ENCODE measurements around the gene ATOX1. TPM values are rescaled to one million over a fixed set of nuclear protein-coding genes. Genes with fewer than 3 reads are reported as not detected.

ATOX1 gene, protein sequence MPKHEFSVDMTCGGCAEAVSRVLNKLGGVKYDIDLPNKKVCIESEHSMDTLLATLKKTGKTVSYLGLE
- total RNA-seq, result 203 and 222 TPM in 2 replicates

DNA sequence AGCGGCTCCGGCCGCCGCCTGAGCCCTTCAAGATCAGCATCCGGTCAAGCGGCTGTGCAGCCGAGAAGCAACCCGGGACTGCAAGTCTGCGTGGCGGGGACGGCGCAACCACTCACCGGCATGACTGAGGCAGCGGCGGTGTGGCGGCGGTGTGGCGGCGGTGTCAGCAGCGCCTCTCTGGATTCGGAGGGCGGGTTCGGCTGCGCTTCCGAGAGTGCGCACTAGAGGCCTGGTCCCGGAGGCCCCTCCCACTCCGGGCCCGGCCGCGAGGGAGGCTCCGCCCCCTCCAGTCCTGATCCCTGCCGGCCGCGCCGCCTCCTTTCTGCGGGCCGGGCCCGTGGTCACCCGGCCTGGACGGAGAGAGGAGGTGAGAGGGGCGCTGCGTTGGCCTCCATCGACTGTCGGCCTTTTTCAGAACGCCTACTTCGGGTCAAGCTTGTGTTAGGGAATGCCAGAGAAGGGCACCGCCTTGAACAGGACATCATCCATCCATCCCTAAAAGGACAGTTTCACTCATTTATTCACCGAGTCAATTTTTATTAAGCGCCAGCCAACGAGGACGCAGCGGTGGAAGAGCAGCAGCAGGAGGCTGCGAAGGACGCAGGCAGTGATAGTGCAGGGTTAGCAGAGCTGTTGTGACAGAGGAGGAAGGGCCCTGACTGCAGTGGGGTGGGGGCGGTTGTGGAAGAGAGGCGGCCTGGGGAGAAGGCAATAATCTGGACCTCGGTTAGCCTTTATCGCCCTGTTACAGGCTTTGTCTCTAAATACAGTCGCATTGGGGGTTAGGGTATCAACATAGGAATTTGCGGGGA lies at the start of gene ATOX1:
ATOX1 (minus strand) TSS at position 202 of the 812 bp plus-strand sequence; CDS start at position 122, 80 bp downstream.

DNA sequence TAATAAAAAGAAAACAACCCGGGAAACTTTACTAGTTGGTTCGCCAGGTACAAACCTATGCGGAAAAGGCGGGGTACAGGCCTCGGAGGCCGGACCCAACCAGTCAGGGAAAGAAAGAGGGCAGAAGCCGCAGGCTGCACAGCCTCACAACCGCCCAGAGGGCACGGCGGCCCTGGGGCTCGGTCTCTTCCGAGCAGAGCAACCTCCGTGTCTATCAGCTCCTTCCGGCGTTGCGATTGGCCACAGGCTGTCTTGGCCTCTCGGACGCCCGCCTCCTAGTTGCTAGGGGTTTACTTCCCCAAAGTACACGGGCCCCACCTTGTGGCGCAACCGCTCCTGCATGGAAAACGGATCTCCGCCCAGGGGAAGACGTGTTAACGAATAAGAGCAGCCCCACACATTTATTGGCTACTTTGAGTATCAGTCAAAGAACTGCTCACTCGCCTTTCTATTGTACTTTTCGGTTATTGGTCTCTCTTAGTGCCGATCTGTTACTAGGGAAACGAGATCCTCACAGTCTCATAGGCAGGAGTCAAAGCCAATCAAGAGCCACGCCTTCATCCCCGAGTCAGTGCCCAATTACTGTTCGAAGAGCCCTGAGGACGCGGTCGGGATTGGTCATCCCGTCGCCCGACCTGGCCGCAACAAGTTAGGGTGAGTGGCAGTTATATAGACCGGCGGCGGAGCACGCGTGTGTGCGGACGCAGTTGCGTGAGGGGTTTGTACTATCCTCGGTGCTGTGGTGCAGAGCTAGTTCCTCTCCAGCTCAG lies 13.0 kb upstream of the ATOX1 start, which contains the start of gene G3BP1:
G3BP1 (plus strand) TSS at position 696 of the 770 bp plus-strand sequence. CDS start 14,667 bp downstream, outside the sequence.

Other genes with a start within 250 kb of the ATOX1 start
- gene FAT2, start 167.3 kb downstream of the ATOX1 start, total RNA-seq, result 62.9 and 78.3 TPM in 2 replicates
- 148 and 214 TPM in 2 replicates for gene SPARC, start 71.7 kb downstream of the ATOX1 start, total RNA-seq
- gene G3BP1, start 13.3 kb upstream of the ATOX1 start, total RNA-seq, result 103 and 156 TPM in 2 replicates
- not detected in 2 replicates for gene GLRA1, start 166.2 kb upstream of the ATOX1 start, total RNA-seq

Data from hair follicular keratinocyte (primary cell).